NCI-H1105 (cell line): Measurements from ENCODE around the gene ITPKC.
"Not testable (repeated sequence)": the region's sequence is repeated elsewhere in the genome, so short reads cannot be mapped to it uniquely, and the experiment has no call there.

ENCODE experiments used
- DNase-seq: peaks from one replicate; lab custom pipeline; 2025; lab: John Stamatoyannopoulos, UW

The ITPKC gene

DNA sequence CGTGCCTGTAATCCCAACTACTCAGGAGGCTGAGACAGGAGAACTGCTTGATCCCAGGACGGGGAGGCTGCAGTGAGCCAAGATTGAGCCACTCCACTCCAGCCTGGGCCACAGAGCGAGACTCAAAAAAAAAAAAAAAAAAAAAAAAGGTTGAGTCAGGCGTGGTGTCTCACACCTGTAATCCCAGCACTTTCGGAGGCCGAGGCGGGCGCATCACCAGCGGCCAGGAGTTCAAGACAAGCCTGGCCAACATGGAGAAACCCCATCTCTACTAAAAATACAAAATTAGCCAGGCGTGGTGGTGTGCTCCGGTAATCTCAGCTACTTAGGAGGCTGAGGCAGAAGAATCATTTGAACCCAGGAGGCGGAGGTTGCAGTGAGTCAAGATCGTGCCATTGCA is 49.5 kb downstream of the ITPKC start:
- not testable (repeated sequence) for DNase-seq

DNA sequence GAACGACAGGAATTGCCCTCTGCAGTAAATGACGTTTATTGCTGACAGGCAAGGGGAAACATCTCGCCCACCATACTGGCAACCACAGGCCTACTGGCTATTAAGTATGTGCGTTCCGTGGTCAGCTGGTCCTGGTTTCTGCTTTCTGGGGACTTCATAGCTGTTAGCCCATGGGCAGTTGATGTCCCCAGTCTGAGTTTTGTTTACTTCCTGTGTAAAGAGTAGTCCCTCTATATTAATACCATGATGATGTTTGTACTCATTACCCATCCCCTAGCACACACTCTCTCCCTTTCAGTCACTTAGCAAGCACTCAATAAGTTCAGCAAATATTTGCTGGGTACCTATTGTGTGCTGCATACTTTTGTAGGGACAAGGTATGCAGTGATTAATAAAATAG is 52.0 kb downstream of the ITPKC start:
- DNase-seq, result no peak

DNA sequence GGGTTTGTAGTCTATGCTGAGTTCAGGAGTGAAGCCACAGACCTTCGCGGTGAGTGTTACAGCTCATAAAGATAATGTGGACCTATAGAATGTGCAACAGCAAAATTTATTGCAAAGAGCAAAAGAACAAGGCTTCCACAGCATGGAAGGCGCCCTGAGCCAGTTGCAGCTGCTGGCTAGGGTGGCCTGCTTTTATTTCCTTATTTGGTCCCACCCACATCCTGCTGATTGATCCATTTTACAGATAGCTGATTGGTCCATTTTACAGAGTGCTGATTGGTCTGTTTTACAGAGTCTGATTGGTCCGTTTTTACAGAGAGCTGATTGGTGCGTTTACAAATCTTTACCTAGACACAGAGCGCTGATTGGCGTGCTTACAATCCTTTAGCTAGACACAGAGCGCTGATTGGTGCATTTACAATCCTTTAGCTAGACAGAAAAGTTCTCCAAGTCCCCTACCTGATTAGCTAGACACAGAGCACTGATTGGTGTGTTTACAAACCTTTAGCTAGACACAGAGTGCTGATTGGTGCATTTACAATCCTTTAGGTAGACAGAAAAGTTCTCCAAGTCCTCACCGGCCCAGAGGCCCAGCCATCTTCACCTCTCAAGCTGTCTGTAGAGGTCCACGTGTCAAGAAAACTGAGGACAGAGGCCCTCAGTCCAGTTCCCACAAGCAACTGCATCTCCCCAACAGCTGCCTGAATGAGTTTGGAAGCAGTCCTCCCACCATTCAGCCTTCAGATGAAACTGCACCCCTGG is 54.4 kb downstream of the ITPKC start:
- not testable (repeated sequence) for DNase-seq

DNA sequence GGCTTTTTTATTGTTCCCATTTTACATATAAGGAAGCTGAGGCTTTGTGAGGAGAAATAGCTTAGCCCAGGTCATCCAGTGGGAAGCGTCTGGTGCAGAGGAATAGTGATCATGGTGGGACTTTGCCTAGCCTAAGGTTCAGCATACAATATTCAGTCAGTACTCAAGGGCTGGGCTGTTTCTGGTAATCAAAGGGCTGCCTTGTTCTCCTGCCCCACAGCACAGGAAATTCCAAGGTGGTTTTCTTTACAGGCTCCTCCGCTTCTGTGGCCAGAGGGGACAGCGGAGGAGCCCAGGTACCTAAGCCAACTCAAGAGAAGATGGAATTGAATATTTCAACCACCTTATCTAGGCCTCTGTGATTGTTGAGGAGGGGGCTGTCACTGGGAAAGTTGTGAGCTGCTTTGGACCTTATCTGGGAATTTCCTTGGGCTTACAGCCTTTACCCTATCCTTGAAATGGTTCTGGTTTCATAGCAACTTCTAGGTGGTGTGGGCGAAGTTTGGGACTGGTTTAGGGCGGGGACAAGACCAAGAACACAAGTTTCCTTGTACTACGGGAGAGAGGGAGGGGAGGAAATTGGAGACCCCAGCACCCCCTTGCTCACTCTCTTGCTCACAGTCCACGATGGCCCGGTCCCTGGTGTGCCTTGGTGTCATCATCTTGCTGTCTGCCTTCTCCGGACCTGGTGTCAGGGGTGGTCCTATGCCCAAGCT is 58.2 kb downstream of the ITPKC start, which contains the start of gene MIA:
TSS of gene MIA (plus strand) at position 606 of the 716 bp plus-strand sequence. CDS start at position 628, 22 bp downstream.
- DNase-seq, result no peak

DNA sequence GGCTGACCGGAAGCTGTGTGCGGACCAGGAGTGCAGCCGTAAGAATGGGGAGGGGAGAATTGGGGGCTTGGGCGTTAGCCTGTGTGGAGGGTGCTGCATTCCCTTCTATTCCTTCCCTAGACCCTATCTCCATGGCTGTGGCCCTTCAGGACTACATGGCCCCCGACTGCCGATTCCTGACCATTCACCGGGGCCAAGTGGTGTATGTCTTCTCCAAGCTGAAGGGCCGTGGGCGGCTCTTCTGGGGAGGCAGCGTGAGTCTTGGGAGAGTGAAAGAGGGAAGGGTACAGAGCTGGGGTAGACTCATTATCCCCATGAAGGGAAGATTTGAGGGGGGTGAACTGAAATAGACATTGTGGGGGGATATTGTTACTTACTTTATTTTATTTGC is 58.7 kb downstream of the ITPKC start:
- DNase-seq, result no peak

GRCh38 chr19:40776364-40776763 is 59.5 kb downstream of the ITPKC start:
- DNase-seq, result no peak

GRCh38 chr19:40776932-40777644 is 60.2 kb downstream of the ITPKC start:
- DNase-seq, result peak; percentile 92

DNA sequence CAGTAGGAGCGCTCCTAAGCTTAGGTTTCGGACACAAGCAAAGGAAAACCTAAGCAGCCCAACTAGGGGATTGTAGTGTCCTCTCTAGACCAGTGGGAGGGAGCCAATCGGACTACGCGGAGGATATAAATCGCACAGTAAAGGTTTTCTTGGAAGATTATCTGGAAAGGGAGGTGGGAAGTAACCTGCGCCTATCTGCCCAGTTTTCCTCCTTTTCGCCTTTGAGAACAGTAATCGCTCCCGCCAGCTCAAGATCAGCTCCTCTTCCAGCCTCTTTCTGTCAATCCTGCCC is 60.7 kb downstream of the ITPKC start:
- DNase-seq, result no peak

DNA sequence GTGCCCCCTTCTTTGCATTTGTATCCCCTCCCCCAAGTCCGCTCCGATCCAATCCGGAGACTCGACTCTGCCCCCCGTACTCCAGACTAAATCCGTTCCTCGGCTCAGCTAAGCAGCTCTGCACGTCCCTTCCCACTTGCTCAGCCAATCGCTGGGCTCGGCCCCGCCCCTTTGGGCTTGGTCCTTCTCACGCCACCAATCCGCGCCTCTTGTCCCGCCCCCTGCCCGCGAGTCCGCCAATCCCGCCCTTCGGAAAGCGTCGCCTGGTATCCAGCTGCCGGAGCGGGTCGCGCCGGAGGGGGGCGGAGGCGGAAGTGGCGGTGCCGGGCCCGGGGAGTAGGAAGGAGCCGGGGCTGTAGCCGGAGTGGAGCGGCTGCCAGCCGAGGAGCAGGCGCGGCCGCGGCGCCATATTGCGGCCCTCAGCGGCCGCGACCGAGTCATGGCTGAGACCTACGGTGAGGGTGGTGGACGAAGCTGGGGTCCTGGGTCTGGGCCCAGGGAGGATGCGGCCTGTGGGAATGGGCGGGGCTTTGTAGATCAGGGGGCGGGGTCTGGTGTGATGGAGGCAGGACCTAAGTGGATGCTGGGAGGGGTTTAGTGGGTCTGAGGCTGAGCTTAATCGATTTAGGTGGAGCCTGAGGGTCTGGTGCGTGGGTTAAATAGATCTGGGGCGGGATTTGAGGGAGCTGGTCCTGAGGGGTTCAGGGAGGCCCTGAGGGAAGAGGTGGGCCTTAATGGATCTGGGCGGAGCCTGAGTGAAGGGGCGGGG is 61.2 kb downstream of the ITPKC start, which contains the start of gene RAB4B:
TSS of gene RAB4B (plus strand) at position 311 of the 769 bp plus-strand sequence. CDS start at position 440, 129 bp downstream.
- DNase-seq, result peak; percentile 100

GRCh38 chr19:40778706-40779284 is 61.9 kb downstream of the ITPKC start:
- no peak for DNase-seq

DNA sequence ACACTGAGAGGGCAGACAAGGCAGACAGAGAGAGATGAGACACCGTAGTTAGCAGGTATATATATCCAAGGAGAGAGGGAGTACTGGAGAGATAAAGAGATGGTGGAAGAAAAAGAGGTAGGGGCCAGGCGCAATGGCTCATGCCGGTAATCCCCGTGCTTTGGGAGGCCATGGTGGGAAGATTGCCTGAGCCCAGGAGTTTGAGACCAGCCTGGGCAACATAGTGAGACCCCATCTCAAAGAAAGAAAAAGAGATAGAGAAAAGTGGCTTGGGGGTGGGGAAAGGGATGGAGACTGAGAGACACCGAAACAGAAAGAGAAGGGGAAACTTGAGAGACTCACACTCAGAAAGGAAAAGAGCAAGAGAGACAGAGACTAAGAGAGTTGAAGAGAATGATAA is 63.7 kb downstream of the ITPKC start:
- DNase-seq, result no peak

- DNase-seq, result no peak
Observed at GRCh38 chr19:40781140-40781539, 64.2 kb downstream of the ITPKC start.

GRCh38 chr19:40783711-40784110 is 66.8 kb downstream of the ITPKC start:
- no peak for DNase-seq

GRCh38 chr19:40784146-40784545 is 67.2 kb downstream of the ITPKC start:
- DNase-seq, result not testable (repeated sequence)

GRCh38 chr19:40785526-40785925 is 68.6 kb downstream of the ITPKC start:
- no peak for DNase-seq

- DNase-seq, result no peak
Observed at GRCh38 chr19:40786060-40787037, 69.4 kb downstream of the ITPKC start.
